ENCODE data around the gene RAMAC. TPM values are rescaled to one million over a fixed set of nuclear protein-coding genes. Genes with fewer than 3 reads are reported as not detected.

Gene RAMAC
- total RNA-seq, 1 donor from 2014 or later, result 15.0 TPM

DNA sequence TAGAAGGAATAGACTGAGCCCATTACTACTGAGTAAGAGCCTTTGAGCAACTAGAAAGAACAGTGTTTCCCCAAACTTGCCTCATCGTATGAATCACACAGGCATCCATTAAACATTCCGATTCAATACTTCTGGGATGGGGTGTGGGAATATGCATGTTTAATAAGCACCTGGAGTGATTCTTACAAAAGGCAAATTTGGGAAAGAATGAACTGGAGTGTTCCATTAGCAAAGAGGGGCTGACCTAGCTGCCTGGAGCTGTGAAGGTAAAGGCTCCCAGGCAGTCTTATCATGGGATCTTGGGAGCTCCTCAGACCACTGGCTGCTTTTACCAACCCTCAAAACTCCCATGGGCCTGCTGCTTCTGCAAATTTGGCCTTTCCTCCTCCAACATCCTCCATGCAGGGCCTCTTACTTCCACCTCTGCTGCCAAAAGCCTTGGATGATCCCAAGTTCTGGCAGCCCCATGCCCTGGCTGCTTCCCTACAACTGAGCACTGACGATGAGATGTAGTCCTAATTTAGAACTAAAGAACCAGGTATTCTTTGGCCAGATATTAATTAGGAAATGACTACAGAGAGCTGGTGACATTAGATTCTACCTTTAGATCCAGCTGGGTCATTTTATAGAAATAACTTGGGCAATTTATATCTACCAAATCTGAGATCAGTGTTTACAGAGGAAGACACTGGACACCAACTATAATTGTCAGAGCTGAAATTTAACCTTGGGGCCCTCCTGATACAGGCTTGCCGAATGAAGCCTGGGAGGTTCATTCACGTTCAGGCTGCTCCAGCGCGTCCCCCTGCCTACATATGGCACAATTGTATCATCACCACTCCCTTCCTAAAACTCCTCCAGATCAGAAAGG is 22.3 kb upstream of the RAMAC start:
- intact Hi-C loops (cut with micrococcal nuclease), result no loop called here
- DNase-seq (peak; percentile 43), ATAC-seq (peak; percentile 86)

DNA sequence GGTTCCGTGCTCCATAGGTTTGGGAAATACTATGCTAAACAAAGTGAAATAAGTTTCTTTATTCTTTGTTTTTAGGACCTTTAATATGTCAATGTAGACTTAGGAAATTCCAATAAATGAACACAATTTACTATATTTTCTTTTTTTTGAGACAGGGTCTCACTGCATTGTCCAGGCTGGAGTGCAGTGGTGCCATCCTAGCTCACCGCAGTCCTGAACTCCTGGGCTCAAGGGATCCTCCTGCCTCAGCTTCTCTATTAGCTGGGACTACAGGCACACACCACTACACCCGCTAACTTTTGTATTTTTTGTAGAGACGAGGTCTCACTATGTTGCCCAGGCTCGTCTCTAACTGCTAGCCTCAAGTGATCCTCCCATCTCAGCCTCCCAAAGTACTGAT is 21.1 kb upstream of the RAMAC start:
- ATAC-seq, result no peak
- intact Hi-C loops (cut with micrococcal nuclease), result no loop called here
- no peak for DNase-seq

DNA sequence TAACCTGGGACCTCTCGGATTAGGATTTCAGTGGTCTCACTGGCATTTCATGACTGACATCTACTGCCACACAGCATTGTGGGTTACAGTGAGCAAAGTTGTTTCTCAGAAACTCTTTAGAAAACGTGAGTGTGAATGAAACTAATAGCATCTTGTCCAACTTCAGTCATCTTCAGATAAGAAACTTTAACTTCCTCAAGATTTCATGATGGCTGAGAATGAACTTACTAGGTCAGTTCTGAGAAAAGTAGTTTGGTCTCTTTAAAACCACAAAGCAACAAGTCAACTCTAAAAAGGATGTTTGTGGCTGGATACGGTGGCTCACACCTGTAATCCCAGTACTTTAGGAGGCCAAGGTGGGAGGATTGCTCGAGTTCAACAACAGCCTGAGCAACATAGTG is 19.3 kb upstream of the RAMAC start:
- intact Hi-C loops (cut with micrococcal nuclease), result no loop called here
- ATAC-seq, result no peak
- no peak for DNase-seq

DNA sequence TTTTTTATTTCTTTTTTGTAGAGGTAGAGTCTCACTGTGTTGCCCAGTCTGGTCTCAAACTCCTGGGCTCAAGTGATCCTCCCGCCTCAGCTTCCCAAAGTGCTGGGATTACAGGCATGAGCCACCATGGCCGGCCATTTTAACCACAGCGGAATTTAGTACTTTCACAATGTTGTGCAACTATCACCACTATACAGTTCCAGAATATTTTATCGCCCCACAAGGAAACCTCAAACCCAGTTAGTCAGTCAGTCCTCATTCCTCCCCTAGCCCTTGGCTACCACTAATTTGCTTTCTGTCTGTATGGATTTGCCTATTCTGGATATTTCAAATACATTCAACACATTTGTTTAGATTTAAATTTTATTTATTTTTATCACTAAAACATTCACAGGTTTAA is 17.9 kb upstream of the RAMAC start:
- intact Hi-C loops (cut with micrococcal nuclease), result no loop called here
- ATAC-seq (no peak), DNase-seq (no peak)

DNA sequence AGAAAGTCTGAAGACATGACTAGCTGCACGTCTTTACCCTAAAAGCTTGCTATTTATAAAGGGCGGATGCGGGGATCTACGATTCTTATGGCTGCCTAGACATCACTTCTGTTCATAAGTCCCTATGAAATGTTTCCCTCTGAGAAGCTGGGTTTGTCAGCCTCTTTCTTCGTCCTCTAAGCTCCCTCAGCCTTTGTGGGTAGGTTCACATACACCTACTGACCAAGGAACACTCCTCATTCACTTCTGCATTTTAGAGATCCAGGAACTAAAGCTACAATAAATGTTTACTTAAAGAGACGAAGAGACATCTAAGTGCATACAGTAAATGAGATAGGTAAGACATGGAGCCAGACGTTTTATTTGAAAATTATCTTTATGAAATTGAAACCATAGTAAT is 16.7 kb upstream of the RAMAC start:
- intact Hi-C loops (cut with micrococcal nuclease), result no loop called here
- no peak for ATAC-seq

DNA sequence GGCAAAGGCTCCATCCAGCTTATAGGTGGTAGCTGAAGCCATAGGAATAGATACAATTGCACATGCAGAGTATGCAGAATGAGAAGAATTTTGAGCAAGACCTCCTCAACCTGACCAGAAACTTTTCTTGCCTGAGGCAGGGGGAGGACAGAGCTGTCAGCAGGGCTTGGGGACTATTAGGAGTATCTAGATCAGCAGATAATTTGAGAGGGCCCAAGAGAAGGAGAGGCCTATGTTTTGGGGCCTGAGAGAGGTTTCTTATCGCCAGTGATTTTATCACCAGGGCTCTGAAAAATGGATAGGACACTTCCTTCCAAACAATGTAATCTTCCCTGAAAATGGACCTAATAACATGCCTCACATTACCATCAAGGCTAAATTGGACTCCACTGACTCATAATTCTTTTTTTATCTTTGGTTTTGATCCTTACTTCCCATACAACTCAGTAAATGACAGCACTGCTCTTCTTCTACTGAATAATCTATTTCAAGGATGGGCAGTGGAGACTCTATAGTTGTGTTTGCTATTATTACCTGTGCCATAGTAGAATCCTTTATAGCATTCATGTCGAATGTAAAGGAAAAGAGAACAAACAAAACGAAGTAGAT is 15.8 kb upstream of the RAMAC start:
- intact Hi-C loops (cut with micrococcal nuclease), result no loop called here
- ATAC-seq, result no peak
- DNase-seq, result no peak

More for the DNA sequence above, 16.7 kb upstream of the RAMAC start:
- no peak for DNase-seq

DNA sequence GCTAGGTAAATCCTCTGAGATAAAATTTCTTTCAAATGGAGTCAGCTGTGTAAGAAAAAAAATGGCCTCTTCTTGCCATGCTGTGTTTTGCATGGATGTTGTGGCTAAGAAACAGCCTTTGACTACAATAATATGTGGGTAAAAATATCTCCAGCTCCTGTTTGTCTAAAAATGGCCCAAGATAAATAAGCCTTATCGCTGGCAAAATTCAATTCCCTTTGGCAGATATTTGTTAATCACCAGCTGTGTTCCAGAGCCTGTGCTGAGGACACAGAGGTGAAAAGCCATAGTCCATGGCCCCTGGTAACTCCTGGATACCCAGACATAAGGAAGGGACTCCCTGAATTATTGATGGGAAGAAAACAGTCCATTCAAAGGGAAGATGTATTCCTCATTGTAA is 15.3 kb upstream of the RAMAC start:
- intact Hi-C loops (cut with micrococcal nuclease), result no loop called here
- ATAC-seq, result peak; percentile 79
- DNase-seq, result no peak

DNA sequence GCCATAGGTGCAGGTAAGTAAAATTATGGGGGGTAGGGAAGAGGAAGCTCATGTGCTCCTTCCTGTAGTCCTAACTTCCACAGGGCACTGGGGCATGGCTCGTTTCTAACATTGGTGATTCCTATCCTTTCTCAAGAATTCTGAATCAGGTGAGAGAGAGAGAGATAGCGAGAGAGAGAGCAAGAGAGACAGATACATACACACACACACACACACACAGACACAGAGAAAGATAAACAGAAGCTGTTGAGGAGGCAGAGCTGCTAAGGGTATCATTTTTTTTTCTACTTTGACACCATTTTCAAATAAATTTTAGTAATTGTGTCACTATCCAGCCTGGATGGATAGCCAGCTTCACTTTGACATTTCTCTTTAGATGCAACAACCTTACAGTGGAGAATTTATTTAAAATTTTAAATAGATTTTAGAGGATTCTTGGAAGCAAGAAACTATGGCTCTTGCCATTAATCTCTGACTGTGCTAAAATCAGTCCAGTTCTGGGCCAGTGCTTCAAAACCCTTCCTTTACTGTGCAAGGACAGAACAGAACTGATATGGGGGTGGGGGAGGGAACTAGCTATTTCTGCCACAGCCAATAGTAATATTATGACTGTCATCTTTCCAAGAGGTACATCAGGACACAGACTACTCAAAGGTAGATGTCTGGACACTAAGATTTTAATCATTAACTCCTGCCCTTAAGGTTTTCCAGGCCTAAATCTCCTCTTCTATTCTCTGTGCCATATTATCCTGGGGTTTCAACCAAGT is 14.6 kb upstream of the RAMAC start:
- intact Hi-C loops (cut with micrococcal nuclease), result no loop called here
- DNase-seq, result no peak
- peak; percentile 79 for ATAC-seq

DNA sequence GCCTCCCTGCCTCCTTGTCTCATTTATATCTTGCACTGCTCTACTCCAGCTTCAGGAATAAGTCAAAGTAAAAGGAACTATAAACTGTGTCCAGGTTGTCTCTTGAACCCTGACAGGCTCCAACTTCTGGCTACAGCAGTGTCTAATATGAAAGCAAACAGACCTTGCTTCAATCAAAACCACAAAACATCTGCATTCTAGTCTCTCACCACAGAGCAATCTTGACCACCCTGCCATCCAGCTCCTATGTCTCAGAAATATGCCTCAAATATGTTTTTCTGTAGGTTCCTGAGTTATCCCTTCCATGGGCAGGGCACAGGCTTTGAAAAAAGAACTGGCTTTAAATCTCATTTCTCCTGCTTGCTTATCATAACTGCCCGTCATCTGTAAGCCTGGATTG is 13.0 kb upstream of the RAMAC start:
- DNase-seq, result no peak
- ATAC-seq, result no peak
- intact Hi-C loops (cut with micrococcal nuclease), result no loop called here

DNA sequence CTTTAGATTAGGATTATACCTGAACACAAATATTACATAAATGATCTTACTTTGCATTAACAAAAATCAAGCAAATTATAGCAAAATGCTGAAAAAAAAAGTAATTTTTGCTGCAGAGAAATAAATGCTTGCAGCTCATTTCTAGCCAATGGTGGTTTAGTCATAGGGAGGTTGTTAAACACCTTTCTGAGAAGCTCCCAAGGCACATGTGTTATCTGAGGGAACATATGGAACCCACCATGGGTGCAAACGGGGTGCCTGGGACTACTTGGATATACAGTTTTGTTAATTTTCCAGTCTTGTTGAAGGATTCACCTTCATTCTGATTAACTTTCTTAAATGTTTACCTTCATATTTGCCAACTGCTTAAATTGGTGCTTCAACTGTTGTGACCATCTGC is 8.9 kb upstream of the RAMAC start:
- no peak for ATAC-seq
- no peak for DNase-seq
- intact Hi-C loops (cut with micrococcal nuclease), result no loop called here

DNA sequence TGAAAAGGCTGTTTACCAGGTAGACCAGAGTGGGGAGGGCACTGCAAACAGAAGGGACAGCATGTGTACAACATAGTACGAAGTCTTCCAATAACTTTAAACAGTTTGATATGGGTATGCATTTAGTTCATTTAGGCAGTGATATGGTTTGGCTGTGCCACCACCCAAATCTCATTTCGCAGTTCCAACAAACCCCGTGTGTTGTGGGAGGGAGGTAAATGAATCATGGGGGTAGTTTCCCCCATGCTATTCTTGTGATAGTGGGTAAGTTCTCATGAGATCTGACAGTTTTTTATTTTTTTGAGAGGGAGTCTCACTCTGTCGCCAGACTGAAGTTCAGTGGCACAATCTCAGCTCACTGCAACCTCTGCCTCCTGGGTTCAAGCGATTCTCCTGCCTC is 7.6 kb upstream of the RAMAC start:
- intact Hi-C loops (cut with micrococcal nuclease), result no loop called here
- no peak for ATAC-seq

DNA sequence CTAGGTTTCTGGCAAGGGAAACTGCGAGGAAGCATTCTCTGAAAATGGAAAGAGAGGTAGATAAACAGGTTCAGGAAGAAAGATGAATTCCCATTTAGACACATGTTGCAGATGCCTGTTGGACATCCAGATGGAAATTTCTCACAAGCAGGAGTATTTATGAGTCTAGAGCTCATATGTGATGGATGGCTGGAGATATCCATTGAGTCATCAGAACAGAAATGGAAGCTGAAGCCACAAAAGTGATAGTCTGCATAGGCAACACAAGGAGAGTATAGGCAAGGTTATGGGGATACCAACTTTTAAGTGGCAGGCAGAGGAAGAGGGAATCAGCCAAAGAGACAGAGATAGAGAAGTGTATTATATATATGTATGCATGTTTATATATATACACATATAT is 6.3 kb upstream of the RAMAC start:
- no peak for ATAC-seq
- intact Hi-C loops (cut with micrococcal nuclease), result loop anchor here (10.0 kb wide), 1 partner anchor 115 kb away; no protein-coding TSS in a partner anchor
- DNase-seq, result no peak

More for the DNA sequence above, 7.6 kb upstream of the RAMAC start:
- no peak for DNase-seq

DNA sequence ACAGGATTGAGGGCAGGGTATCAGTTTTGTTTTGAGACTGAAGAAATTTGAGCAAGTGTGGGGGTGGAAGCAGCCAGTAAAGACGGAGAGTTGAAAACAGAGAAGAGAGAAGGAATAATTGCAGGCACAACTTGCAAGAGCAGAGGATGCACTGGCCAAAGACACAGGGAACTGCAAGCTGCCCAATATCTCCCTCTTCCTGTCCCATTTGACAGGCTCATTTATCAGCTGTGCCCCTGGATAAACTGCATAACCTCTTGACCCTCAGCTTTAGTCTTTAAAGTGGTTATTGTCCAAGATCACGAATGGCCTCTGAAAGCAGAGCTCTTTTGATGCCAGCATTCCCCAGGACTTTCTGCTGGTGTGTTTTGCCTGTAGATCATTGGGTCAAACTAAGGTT is 5.0 kb upstream of the RAMAC start:
- DNase-seq, result no peak
- ATAC-seq, result no peak
- intact Hi-C loops (cut with micrococcal nuclease), result loop anchor here (10.0 kb wide), 1 partner anchor 116 kb away; no protein-coding TSS in a partner anchor

DNA sequence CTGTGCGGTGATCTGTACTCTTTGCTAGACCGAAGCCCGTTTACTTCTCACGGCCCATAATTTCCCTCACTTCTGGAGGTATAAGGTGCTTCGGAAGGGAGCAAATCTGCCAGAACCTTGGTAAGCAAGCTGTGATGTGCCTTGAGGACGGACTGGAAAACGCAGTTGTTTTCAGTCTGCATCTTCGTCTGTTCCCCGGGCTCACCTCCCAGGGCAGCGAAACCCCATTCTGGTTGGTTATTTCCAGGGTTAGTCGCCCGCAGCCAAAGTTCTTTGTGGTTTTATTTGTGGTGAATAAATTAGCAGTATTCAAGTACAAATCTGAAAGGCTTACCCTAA is 401 bp downstream of the RAMAC start:
- intact Hi-C loops (cut with micrococcal nuclease), result loop anchor here (10.0 kb wide), 1 partner anchor 122 kb away; no protein-coding TSS in a partner anchor
- DNase-seq (no peak), ATAC-seq (no peak)

DNA sequence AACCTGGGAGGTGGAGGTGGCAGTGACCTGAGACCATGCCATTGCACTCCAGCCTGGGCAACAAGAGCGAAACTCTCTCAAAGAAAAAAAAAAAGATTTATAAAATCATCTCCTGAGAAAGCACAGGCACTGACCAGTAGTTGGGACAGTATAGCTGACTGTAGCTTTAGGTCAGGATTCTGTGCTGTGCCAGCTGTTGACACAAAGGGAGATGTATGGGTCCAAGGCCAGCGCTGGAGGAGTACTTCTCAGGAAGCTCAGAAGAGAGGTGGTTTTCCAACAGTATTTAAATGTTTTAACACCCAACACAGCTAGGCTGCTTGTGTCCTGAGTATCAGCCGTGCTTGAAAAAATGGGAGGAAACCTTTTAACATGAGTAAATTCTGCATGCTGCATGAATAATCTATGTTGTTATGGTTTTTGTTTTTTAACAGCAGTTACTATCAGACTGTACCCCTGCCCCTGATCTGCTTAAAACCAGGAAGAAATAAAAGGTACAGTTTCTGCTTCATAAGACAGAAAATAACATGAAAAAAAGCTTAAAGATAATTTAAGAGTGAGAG is 6.5 kb downstream of the RAMAC start:
- intact Hi-C loops (cut with micrococcal nuclease), result no loop called here
- DNase-seq (no peak), ATAC-seq (no peak)

DNA sequence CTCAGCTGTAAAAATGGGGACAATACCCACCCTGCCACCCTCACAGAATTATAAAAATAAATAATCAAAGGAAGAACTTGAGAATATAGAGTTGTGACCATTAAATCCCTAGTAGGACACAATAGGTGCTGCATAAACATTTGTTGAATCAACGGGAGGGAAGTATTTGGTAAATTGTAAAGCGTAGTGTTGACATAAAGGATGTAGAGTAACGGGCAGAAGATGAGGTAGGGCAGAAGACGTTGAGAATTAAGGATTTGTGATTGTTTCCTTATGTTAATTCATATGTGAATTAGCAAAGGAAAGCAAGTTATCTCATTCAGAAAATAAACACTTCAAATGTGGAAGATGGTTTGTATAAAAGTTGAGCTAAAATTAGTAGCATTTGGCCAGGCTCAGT is 7.1 kb downstream of the RAMAC start:
- DNase-seq (no peak), ATAC-seq (no peak)
- intact Hi-C loops (cut with micrococcal nuclease), result no loop called here

DNA sequence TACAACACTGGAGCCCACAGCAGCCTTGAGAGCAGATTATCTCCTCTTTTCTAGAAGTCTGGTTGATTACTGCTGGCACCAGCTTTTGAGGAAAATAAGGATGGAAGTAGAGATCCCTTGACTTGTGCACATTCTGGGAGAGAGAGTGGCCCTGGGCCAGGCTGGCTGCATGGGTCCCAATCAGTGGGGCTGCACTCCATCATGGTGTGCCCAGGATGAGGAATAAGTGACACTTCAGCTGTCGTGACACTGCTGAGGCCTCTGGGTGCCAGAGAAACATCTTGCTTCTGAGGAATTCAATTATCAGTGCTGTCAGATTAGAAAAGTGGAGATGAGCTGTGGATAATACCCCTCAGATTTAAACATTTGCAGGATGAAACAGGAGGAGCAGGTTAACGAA is 9.1 kb downstream of the RAMAC start:
- ATAC-seq, result no peak
- intact Hi-C loops (cut with micrococcal nuclease), result no loop called here
- DNase-seq, result no peak

DNA sequence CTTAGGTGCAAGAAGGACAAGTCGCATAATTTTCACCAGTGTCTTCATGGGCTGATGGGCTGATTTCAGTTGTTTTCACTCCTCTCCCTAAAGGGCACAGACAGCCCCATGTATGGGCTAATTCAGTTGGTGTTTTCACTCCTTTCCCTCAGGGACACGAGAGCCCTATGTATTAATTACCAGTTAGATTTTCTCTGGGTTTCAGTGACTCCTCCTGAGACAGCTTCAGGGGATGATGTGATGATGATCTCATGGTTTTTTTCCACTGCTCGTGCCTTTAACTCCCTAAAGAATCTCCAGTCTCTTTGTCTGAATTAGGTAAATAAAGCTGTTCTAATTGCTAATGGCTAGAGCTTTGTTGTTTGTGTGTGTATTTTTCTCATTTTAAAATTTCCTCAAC is 9.9 kb downstream of the RAMAC start:
- DNase-seq (no peak), ATAC-seq (no peak)
- intact Hi-C loops (cut with micrococcal nuclease), result no loop called here

DNA sequence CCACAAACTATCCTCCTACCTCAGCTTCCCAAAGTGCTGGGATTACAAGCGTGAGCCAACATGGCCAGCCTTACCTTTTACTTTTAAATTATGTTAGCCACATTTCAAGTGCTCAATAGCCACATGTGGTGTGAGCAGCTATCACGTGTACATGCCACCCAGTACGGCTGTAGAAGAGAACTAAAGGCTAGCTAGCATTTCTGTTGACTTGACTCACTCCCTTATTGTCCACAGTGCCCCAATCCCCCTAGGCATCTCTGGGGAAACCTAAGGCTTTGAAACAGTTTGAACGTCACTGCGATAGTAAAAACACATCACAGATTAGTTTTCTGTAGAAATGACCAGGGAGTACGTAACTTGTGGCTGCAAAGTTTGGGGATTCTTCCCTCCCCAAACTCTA is 13.4 kb downstream of the RAMAC start:
- ATAC-seq (no peak), DNase-seq (no peak)
- intact Hi-C loops (cut with micrococcal nuclease), result no loop called here

Data from left ventricle myocardium superior (tissue), 1 donor.